Neural cell (in vitro differentiated cells): ENCODE results near the gene PTPRQ.

ENCODE experiments used
- EP300 ChIP-seq: fragments of 450-650 bp; conservative IDR thresholded peaks from 2 replicates; pipeline ENCODE4 v1.6.1; 2014; ENCODE audit warnings: antibody characterized with exemption, mild to moderate bottlenecking, moderate library complexity; ENCODE audit not compliant: poor library complexity, severe bottlenecking
- EZH2 ChIP-seq: fragments of 200-600, 300-800 bp; shearing (Covaris generic), sonication (generic); IDR thresholded peaks from 2 replicates; pipeline ENCODE4 v1.6.1; 2014; ENCODE audit warnings: antibody characterized with exemption, low read length, borderline replicate concordance, mild to moderate bottlenecking; ENCODE audit not compliant: insufficient read depth, poor library complexity, severe bottlenecking
- POLR2AphosphoS5 ChIP-seq: IDR thresholded peaks from 2 replicates; pipeline ENCODE4 v1.6.1; 2012
- RAD21 ChIP-seq: fragments of 450-650 bp; conservative IDR thresholded peaks from 2 replicates; pipeline ENCODE4 v1.6.1; 2014; ENCODE audit warnings: antibody characterized with exemption, mild to moderate bottlenecking, moderate library complexity
- REST ChIP-seq: IDR thresholded peaks from 2 replicates; pipeline ENCODE4 v1.6.1; 2012; ENCODE audit warnings: borderline replicate concordance
- TAF1 ChIP-seq: IDR thresholded peaks from 2 replicates; pipeline ENCODE4 v1.6.1; 2012; ENCODE audit warnings: low read depth
- TF ChIP-seq, protein P1 (sequence below): fragments of 450-650 bp; IDR thresholded peaks from 2 replicates; pipeline ENCODE4 v1.5.1; 2014; ENCODE audit warnings: antibody characterized with exemption, mild to moderate bottlenecking, moderate library complexity; ENCODE audit not compliant: poor library complexity, severe bottlenecking

- TF ChIP-seq, protein P1, sequence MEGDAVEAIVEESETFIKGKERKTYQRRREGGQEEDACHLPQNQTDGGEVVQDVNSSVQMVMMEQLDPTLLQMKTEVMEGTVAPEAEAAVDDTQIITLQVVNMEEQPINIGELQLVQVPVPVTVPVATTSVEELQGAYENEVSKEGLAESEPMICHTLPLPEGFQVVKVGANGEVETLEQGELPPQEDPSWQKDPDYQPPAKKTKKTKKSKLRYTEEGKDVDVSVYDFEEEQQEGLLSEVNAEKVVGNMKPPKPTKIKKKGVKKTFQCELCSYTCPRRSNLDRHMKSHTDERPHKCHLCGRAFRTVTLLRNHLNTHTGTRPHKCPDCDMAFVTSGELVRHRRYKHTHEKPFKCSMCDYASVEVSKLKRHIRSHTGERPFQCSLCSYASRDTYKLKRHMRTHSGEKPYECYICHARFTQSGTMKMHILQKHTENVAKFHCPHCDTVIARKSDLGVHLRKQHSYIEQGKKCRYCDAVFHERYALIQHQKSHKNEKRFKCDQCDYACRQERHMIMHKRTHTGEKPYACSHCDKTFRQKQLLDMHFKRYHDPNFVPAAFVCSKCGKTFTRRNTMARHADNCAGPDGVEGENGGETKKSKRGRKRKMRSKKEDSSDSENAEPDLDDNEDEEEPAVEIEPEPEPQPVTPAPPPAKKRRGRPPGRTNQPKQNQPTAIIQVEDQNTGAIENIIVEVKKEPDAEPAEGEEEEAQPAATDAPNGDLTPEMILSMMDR = no peak
- TF ChIP-seq RAD21 (no peak), EP300 (no peak), POLR2AphosphoS5 (no peak), EZH2 (no peak), TAF1 (no peak), REST (no peak)
Measured at GRCh38 chr12:80690090-80690489, 246.1 kb downstream of the PTPRQ start.
